Mesenchymal stem cell (in vitro differentiated cells and primary cell): ENCODE results near the gene BEST3.

Source experiments
- DNase-seq: peaks from one replicate; pipeline ENCODE4 v3.0.0-alpha.2; 2013
- H2AFZ ChIP-seq: one replicate; pipeline ENCODE4 v1.6.1; 2013; ENCODE audit warnings: low read depth, mild to moderate bottlenecking, control low read depth, inconsistent platforms, low read length, moderate library complexity
- H2AK5ac ChIP-seq: 2 replicates; pipeline ENCODE4 v1.6.1; 2013; ENCODE audit warnings: low read length, moderate library complexity, mild to moderate bottlenecking, inconsistent platforms; ENCODE audit not compliant: severe bottlenecking
- H2BK120ac ChIP-seq: one replicate; pipeline ENCODE4 v1.6.1; 2013; ENCODE audit warnings: low read depth, mild to moderate bottlenecking, inconsistent platforms, low read length, moderate library complexity
- H2BK12ac ChIP-seq, 2 experiments: one replicate each; pipeline ENCODE4 v1.6.1; 2013; ENCODE audit warnings: inconsistent platforms in 2 of 2, low read length in 2 of 2, mild to moderate bottlenecking in 2 of 2, moderate library complexity in 2 of 2, control low read depth in 1 of 2
- H2BK15ac ChIP-seq: one replicate; pipeline ENCODE4 v1.6.1; 2013; ENCODE audit warnings: mild to moderate bottlenecking, low read depth, inconsistent platforms; ENCODE audit not compliant: poor library complexity, severe bottlenecking
- H2BK5ac ChIP-seq: 2 replicates; pipeline ENCODE4 v1.6.1; 2013; ENCODE audit warnings: low read depth, mild to moderate bottlenecking, low read length, control low read depth, inconsistent platforms; ENCODE audit not compliant: poor library complexity, severe bottlenecking
- H3K14ac ChIP-seq, 2 experiments: one replicate each; pipeline ENCODE4 v1.6.1; 2013; ENCODE audit warnings: inconsistent platforms in 2 of 2, low read length in 2 of 2, control low read depth in 1 of 2, mild to moderate bottlenecking in 1 of 2, moderate library complexity in 1 of 2
- H3K18ac ChIP-seq, 2 experiments: one replicate each; pipeline ENCODE4 v1.6.1; 2013; ENCODE audit warnings: inconsistent platforms in 2 of 2, low read length in 2 of 2, control low read depth in 1 of 2, low read depth in 1 of 2, mild to moderate bottlenecking in 1 of 2
- H3K23ac ChIP-seq, 2 experiments: one replicate each; pipeline ENCODE4 v1.6.1; 2013; ENCODE audit warnings: inconsistent platforms in 2 of 2, low read length in 2 of 2, mild to moderate bottlenecking in 2 of 2, moderate library complexity in 2 of 2, control low read depth in 1 of 2
- H3K27ac ChIP-seq: 2 replicates; pipeline ENCODE4 v1.5.1; 2013; ENCODE audit warnings: mild to moderate bottlenecking, moderate library complexity, low read length, control low read depth, inconsistent platforms; ENCODE audit not compliant: poor library complexity, severe bottlenecking
- H3K27me3 ChIP-seq, 2 experiments: 2 replicates each; pipeline versions ENCODE4 v1.6.1 to v1.7.0; 2013; ENCODE audit warnings: low read length in 2 of 2, mild to moderate bottlenecking in 2 of 2, moderate library complexity in 2 of 2, control low read depth in 1 of 2, inconsistent platforms in 1 of 2; ENCODE audit not compliant: control insufficient read depth in 1 of 2, insufficient read depth in 1 of 2
- H3K36me3 ChIP-seq, 2 experiments: 2 replicates each; pipeline versions ENCODE4 v1.6.1 to v1.7.0; 2013; ENCODE audit warnings: low read length in 2 of 2, control low read depth in 1 of 2, inconsistent platforms in 1 of 2, low read depth in 1 of 2, mild to moderate bottlenecking in 1 of 2; ENCODE audit not compliant: insufficient read depth in 2 of 2, control insufficient read depth in 1 of 2
- H3K4ac ChIP-seq, 2 experiments: one replicate each; pipeline ENCODE4 v1.6.1; 2013; ENCODE audit warnings: inconsistent platforms in 2 of 2, low read length in 2 of 2, mild to moderate bottlenecking in 2 of 2, moderate library complexity in 2 of 2, control low read depth in 1 of 2, low read depth in 1 of 2
- H3K4me1 ChIP-seq: 2 replicates; pipeline ENCODE4 v1.6.1; 2013; ENCODE audit warnings: low read depth, low read length, control low read depth; ENCODE audit not compliant: control insufficient read depth, insufficient read depth
- H3K4me2 ChIP-seq: 2 replicates; pipeline ENCODE4 v1.6.1; 2013; ENCODE audit warnings: low read length, mild to moderate bottlenecking, inconsistent platforms; ENCODE audit not compliant: poor library complexity, severe bottlenecking
- H3K4me3 ChIP-seq, 2 experiments: 2 replicates each; pipeline versions ENCODE4 v1.5.1 to v1.7.0; 2013; ENCODE audit warnings: low read length in 2 of 2, mild to moderate bottlenecking in 2 of 2, control low read depth in 1 of 2, low read depth in 1 of 2; ENCODE audit not compliant: insufficient read depth in 1 of 2
- H3K79me1 ChIP-seq: replicated peaks from 2 replicates; pipeline ENCODE4 v1.6.1; 2013; ENCODE audit warnings: mild to moderate bottlenecking, control low read depth, low read length, inconsistent platforms; ENCODE audit not compliant: poor library complexity, severe bottlenecking
- H3K9ac ChIP-seq: 2 replicates; pipeline ENCODE4 v1.7.0; 2013; ENCODE audit warnings: mild to moderate bottlenecking, low read length, moderate library complexity
- H3K9me3 ChIP-seq: 2 replicates; pipeline ENCODE4 v1.7.0; 2013; ENCODE audit warnings: mild to moderate bottlenecking, low read length; ENCODE audit not compliant: control insufficient read depth
- H4K8ac ChIP-seq: one replicate; pipeline ENCODE4 v1.6.1; 2013; ENCODE audit warnings: inconsistent platforms, mild to moderate bottlenecking, low read length, moderate library complexity
- H4K91ac ChIP-seq: one replicate; pipeline ENCODE4 v1.6.1; 2013; ENCODE audit warnings: mild to moderate bottlenecking, low read length, inconsistent platforms
- WGBS: methylation state at CpG from one replicate; pipeline ENCODE4 v1.1.7; 2013; ENCODE audit warnings: mixed read lengths; 5-methylcytosine and 5-hydroxymethylcytosine counted together

Gene BEST3

GRCh38 chr12:69720750-69721149, 21.6 kb upstream of the BEST3 start:
- Histone ChIP-seq H3K79me1 (no peaks in the 10 kb centered on the region), H3K4ac (no peak overlapping the region), H4K8ac (no peak overlapping the region), H2BK120ac (no peak overlapping the region), H2BK12ac (no peak overlapping the region), H3K23ac (no peak overlapping the region), H3K27me3 (no peaks in the 10 kb centered on the region), H3K18ac (no peak overlapping the region), H3K27ac (no peak overlapping the region), H2BK5ac (no peak overlapping the region), H4K91ac (no peak overlapping the region), H3K4me2 (no peak overlapping the region), H3K9me3 (no peaks in the 10 kb centered on the region), H2BK15ac (no peak overlapping the region), H3K4me3 (no peak overlapping the region), H2AFZ (no peak overlapping the region), H3K4me1 (no peaks in the 10 kb centered on the region), H3K9ac (no peak overlapping the region), H3K36me3 (no peaks in the 10 kb centered on the region), H2AK5ac (no peak overlapping the region), H3K14ac (no peak overlapping the region)
- DNase-seq, result no peak
- WGBS, result 98% methylated on average over 3 of the region's 3 CpGs

- Histone ChIP-seq H3K4me2 (no peak overlapping the region), H2BK15ac (no peak overlapping the region), H3K9me3 (no peaks in the 10 kb centered on the region), H3K14ac (no peak overlapping the region), H3K27ac (no peak overlapping the region), H3K27me3 (no peaks in the 10 kb centered on the region), H2BK12ac (no peak overlapping the region), H2BK5ac (no peak overlapping the region), H3K23ac (no peak overlapping the region), H2AFZ (no peak overlapping the region), H3K79me1 (no peaks in the 10 kb centered on the region), H3K4me3 (no peak overlapping the region), H3K36me3 (no peaks in the 10 kb centered on the region), H4K8ac (no peak overlapping the region), H3K4me1 (no peaks in the 10 kb centered on the region), H3K9ac (no peak overlapping the region), H2BK120ac (no peak overlapping the region), H4K91ac (no peak overlapping the region), H3K18ac (no peak overlapping the region), H3K4ac (no peak overlapping the region), H2AK5ac (no peak overlapping the region)
- WGBS, result 100% methylated on average over 1 of the region's 1 CpG
- no peak for DNase-seq
Measured at GRCh38 chr12:69719336-69720316, 20.5 kb upstream of the BEST3 start.

- no CpG with 5 or more reads among the region's 3 CpGs for WGBS
- H3K79me1 ChIP-seq, result no peaks in the 10 kb centered on the region
- no peak for DNase-seq
Measured at GRCh38 chr12:69714542-69714941, 15.4 kb upstream of the BEST3 start.

GRCh38 chr12:69712826-69713225, 13.7 kb upstream of the BEST3 start:
- Histone ChIP-seq H2AFZ (no peak overlapping the region), H4K91ac (no peak overlapping the region), H2BK15ac (no peak overlapping the region), H3K9ac (no peak overlapping the region), H3K27ac (no peak overlapping the region), H3K79me1 (no peaks in the 10 kb centered on the region), H3K4me3 (no peak overlapping the region), H3K36me3 (no peaks in the 10 kb centered on the region), H2BK5ac (no peak overlapping the region), H3K14ac (no peak overlapping the region), H3K27me3 (no peaks in the 10 kb centered on the region), H3K9me3 (no peaks in the 10 kb centered on the region), H2BK12ac (no peak overlapping the region), H3K18ac (no peak overlapping the region), H3K23ac (no peak overlapping the region), H2BK120ac (no peak overlapping the region), H3K4me2 (no peak overlapping the region), H4K8ac (no peak overlapping the region), H2AK5ac (no peak overlapping the region), H3K4ac (no peak overlapping the region), H3K4me1 (no peaks in the 10 kb centered on the region)
- no peak for DNase-seq
- WGBS, result 96% methylated on average over 2 of the region's 2 CpGs

More at GRCh38 chr12:69714542-69714941, 15.4 kb upstream of the BEST3 start:
- no peaks in the 10 kb centered on the region for H3K27me3 ChIP-seq
- H3K9ac ChIP-seq, result no peak overlapping the region
- H3K23ac ChIP-seq, result no peak overlapping the region
- no peak overlapping the region for H2BK15ac ChIP-seq
- H3K4me1 ChIP-seq, result no peaks in the 10 kb centered on the region
- no peaks in the 10 kb centered on the region for H3K36me3 ChIP-seq
- no peak overlapping the region for H2AK5ac ChIP-seq
- H3K4me3 ChIP-seq, result no peak overlapping the region
- no peak overlapping the region for H3K4me2 ChIP-seq
- no peak overlapping the region for H2BK120ac ChIP-seq
- H4K8ac ChIP-seq, result no peak overlapping the region
- H3K9me3 ChIP-seq, result no peaks in the 10 kb centered on the region
- no peak overlapping the region for H3K14ac ChIP-seq
- no peak overlapping the region for H4K91ac ChIP-seq
- H2AFZ ChIP-seq, result no peak overlapping the region
- no peak overlapping the region for H3K18ac ChIP-seq
- no peak overlapping the region for H3K27ac ChIP-seq
- no peak overlapping the region for H2BK5ac ChIP-seq
- no peak overlapping the region for H3K4ac ChIP-seq
- no peak overlapping the region for H2BK12ac ChIP-seq
